AML-193 (cell line): ENCODE results near the gene GPR162.

ENCODE experiments used
- DNase-seq, 2 experiments: peaks; one replicate each; lab custom pipeline; 2025; lab: John Stamatoyannopoulos, UW

Gene GPR162, protein sequence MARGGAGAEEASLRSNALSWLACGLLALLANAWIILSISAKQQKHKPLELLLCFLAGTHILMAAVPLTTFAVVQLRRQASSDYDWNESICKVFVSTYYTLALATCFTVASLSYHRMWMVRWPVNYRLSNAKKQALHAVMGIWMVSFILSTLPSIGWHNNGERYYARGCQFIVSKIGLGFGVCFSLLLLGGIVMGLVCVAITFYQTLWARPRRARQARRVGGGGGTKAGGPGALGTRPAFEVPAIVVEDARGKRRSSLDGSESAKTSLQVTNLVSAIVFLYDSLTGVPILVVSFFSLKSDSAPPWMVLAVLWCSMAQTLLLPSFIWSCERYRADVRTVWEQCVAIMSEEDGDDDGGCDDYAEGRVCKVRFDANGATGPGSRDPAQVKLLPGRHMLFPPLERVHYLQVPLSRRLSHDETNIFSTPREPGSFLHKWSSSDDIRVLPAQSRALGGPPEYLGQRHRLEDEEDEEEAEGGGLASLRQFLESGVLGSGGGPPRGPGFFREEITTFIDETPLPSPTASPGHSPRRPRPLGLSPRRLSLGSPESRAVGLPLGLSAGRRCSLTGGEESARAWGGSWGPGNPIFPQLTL

DNA sequence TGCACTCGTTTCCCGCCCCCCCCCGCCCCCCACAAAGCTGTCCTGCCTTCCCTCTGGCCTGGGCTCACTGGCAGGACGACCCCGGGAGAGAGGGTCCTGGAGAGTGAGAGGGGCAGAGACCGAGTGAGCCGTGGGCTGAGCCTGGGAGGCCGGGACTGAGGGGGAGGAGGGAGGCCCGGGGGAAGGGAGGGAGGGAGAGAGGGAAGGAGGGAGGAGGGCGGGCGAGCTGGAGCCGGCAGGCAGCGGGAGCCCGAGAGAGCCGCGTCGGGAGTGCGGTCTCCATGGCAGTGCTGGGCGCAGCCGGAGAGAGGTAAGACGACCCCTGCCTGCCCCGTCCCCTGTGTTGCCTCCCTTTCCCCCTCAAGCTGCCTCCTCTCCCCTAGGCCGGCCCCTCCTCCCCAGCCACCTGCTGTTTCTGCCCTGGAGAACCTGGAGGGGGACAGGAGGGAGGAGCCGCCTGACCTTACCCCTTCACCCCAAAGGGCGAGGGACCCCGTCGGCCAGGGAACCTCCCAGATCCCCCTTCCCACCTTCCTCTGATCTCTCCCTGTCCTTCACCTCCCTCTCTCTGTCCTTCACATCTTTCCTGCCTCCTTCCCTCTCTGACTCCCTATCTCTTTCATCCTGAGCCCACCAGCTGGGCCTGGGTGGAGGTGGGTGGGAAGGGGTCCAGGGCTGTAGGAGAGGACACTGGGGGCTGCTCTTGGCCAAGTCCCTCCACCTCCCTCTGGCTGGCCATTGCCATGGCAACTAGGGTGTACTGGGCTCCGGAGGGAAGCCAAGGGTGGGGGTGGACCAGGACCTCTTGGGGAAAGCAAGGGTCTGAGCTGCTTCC is at the start of gene GPR162:
TSS of gene GPR162 (plus strand) at position 231 of the 835 bp plus-strand sequence. CDS start 2,078 bp downstream, outside the sequence.
- DNase-seq = peak; percentile 40 to 66

DNA sequence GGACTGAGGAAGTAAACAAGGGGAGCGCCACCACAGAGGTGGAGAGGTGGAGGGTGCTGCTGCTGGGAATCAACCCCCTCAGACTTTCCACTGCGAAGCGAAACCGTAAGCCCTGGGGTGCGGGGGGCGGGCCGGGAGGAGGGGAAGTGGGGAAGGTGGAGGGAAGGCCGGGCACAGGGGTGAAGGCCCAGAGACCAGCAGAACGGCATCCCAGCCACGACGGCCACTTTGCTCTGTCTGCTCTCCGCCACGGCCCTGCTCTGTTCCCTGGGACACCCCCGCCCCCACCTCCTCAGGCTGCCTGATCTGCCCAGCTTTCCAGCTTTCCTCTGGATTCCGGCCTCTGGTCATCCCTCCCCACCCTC is 49.3 kb upstream of the GPR162 start, which contains the start of gene LAG3:
TSS of gene LAG3 (plus strand) at position 190 of the 365 bp plus-strand sequence. CDS start 333 bp downstream, outside the sequence.
- DNase-seq = no peak

DNA sequence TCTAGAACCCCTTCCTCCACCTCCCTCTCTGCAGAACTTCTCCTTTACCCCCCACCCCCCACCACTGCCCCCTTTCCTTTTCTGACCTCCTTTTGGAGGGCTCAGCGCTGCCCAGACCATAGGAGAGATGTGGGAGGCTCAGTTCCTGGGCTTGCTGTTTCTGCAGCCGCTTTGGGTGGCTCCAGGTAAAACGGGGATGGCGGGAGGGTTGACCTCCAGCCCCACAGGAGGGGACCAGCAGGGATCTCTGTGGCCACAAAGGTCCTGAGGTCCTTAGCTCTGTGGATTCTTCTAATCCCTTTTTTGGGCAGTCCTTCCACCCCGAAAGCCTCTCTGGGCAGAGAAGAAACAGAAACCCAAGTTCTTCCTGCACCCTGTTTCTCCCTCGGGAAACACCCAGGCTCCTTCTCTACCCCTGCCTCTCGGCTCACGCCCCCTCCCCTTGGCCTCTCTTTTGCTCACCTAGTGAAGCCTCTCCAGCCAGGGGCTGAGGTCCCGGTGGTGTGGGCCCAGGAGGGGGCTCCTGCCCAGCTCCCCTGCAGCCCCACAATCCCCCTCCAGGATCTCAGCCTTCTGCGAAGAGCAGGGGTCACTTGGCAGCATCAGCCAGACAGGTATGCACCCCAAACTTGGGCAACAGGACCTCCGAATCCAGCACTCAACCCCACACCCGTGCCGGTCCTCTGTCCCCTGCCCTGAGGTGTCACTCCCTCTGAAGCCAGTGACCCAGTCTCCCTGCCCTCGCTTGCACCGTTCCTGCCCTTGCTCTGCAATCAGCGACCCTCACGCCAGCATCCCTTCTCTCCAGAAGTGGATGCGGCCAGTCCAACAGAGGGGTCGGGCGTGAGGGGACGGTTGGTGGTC is 48.7 kb upstream of the GPR162 start:
- no peak for DNase-seq

DNA sequence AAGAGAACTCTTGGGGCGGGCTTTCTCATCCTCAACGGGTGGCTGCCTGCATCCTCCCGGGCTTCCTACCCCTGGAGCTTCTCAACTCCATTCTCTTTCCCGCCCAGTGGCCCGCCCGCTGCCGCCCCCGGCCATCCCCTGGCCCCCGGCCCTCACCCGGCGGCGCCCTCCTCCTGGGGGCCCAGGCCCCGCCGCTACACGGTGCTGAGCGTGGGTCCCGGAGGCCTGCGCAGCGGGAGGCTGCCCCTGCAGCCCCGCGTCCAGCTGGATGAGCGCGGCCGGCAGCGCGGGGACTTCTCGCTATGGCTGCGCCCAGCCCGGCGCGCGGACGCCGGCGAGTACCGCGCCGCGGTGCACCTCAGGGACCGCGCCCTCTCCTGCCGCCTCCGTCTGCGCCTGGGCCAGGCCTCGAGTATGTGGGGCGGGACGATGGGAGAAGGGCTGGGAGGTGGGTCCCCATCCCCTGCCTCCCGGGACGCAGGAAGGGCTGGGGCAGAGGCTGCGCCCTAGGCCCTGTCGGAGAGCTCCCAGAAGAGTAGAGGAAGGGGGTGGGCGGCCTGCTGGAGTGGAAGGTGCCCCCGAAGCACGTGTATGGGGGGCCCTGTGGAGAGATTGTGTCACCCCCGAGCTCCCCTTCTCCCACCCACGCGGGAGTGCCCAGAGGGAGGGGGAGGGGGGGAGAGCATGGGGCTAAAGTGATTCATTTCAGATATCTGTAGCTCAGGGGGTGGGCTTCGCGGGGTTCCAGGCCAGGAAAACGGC is 47.9 kb upstream of the GPR162 start:
- no peak for DNase-seq

- DNase-seq = no peak
Observed at GRCh38 chr12:6774499-6775062, 47.0 kb upstream of the GPR162 start.

DNA sequence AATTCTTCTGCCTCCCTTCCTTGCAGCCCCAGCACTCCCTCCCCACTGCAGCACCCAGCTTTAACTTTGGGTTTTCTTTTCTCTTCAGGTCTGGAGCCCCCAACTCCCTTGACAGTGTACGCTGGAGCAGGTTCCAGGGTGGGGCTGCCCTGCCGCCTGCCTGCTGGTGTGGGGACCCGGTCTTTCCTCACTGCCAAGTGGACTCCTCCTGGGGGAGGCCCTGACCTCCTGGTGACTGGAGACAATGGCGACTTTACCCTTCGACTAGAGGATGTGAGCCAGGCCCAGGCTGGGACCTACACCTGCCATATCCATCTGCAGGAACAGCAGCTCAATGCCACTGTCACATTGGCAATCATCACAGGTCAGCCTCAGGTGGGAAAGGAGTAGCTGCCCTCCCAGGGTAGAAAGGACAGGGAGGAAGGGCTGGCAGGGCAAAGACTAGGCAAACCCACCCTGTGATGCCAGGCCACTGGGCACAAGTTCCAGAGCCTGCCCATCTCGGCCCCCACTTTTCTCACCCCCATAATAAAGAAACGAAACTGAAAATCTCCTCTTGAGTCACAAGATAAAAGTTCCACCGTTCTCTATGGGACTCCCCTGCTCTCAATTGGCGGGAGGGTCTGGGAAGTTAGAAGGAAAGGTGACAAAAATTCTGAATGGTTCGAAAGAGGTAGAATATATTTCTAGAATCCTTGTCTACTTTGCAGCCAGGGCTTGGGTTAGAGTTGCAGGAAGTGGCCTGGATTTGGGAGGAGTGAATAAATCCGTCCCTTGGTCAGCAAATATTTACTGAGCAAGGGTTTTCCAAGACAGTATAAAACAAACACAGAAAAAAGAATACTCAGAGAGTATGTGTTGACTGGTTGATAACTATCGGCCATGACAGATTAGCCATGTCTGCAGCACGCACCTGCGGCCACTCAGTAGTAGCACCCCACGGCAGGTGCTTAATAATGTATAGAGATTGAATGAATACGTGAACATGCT is 46.1 kb upstream of the GPR162 start:
- no peak for DNase-seq

DNA sequence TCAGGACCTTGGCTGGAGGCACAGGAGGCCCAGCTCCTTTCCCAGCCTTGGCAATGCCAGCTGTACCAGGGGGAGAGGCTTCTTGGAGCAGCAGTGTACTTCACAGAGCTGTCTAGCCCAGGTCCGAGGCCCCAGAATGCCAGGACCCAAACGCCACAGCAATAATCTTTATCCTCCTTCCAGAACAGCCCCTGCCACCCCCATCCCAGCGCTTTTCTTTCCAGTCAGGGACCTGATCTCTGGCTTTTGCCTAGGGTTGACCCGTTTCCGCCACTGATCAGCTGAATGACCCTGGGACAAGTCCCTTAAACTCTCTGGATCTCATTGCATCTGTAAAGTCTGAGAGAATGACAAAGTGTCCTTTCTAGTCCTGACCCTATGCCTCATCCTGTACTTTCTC is 44.2 kb upstream of the GPR162 start:
- no peak for DNase-seq

GRCh38 chr12:6778217-6778573 is 43.4 kb upstream of the GPR162 start:
- DNase-seq = no peak

- DNase-seq = peak; percentile 82 to 83
Observed at GRCh38 chr12:6778574-6779550, 42.8 kb upstream of the GPR162 start.

- no peak for DNase-seq
Observed at GRCh38 chr12:6779708-6780432, 41.8 kb upstream of the GPR162 start.

GRCh38 chr12:6780573-6780972 is 41.0 kb upstream of the GPR162 start:
- DNase-seq = no peak

DNA sequence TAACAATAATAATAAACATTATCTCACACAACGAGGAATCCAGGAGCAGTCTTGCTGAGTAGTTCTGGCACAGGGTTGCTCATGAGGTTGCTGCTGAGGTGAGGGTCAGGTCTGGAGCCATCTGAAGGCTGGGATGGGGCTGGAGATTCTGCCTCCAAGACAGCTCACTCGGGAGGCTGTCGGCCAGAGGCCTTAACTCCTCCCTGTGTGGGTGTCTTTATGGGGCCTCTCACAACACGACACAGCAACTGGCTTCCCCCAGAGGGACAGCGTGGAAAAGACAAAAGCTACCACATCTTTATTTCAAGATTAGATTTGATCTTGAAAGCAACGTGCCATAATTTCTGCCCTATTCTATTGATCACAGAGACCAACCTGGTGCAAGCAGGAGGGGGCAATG is 39.5 kb upstream of the GPR162 start:
- DNase-seq = no peak

- DNase-seq = no peak
Observed at GRCh38 chr12:6782850-6783566, 38.6 kb upstream of the GPR162 start.

GRCh38 chr12:6783828-6784227 is 37.8 kb upstream of the GPR162 start:
- DNase-seq = no peak

DNA sequence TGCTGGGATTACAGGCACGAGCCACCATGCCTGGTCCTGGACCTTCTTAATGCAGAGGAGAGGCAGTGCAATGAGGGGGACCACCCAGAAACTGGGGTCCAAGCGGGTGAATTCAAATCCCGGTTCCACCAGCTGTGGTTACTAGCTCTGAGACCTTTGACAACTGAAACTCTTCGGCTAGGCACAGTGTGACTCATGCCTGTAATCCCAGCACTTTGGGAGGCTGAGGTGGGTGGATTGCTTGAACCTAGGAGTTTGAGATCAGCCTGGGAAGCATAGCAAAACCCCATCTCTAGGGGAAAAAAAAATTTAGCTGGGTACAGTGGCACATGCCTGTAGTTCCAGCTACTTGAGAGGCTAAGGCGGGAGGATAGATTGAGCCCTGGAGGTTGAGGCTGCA is 37.3 kb upstream of the GPR162 start:
- DNase-seq = no peak

- no peak for DNase-seq
Observed at GRCh38 chr12:6784761-6785160, 36.9 kb upstream of the GPR162 start.
